OCI-LY3 (cell line): Measurements from ENCODE around the gene MKNK2.

Experiments used
- CTCF ChIP-seq: fragments of 200-600, 300-600 bp; sonication (generic); IDR thresholded peaks from 2 replicates; pipeline ENCODE4 v1.5.1; 2014; ENCODE audit warnings: antibody characterized with exemption, low read length, low read depth
- EZH2phosphoT487 ChIP-seq: fragments of 200-600 bp; shearing (Covaris generic); IDR thresholded peaks from 2 replicates; pipeline ENCODE4 v1.6.1; 2018; ENCODE audit warnings: antibody characterized with exemption, mixed run types, low read depth

- no peak for TF ChIP-seq CTCF
- no peak for TF ChIP-seq EZH2phosphoT487
These were observed 13.3 kb downstream of the MKNK2 start for GRCh38 chr19:2037651-2038255.
